Kidney (tissue), 14 donors: ENCODE results near the gene CTDSP2. TPM values are rescaled to one million over a fixed set of nuclear protein-coding genes. Genes with fewer than 3 reads are reported as not detected.
A peak's percentile ranks its signal among the peaks of the same experiment; 100 is the strongest.

Source experiments
- DNase-seq, 5 donors: peaks; one replicate each; pipeline ENCODE4 v3.0.0-alpha.2; 2013 to 2020
- FAIRE-seq: peaks from 2 replicates; lab custom pipeline; 2012; peaks lifted over from hg19 to GRCh38; lab: Jason Lieb, UNC
- H3K27ac ChIP-seq, 2 donors: one replicate each; pipeline ENCODE4 v1.7.0; 2013; ENCODE audit warnings: low read depth in 2 of 2, low read length in 2 of 2, inconsistent platforms in 1 of 2
- H3K27me3 ChIP-seq: one replicate; pipeline ENCODE4 v1.7.1; 2013; ENCODE audit warnings: low read length, inconsistent platforms; ENCODE audit not compliant: control insufficient read depth, insufficient read depth
- H3K36me3 ChIP-seq, 3 donors: one replicate each; pipeline versions ENCODE4 v1.7.0 to v1.7.1; 2013; ENCODE audit warnings: low read length in 3 of 3, control low read depth in 1 of 3, inconsistent platforms in 1 of 3; ENCODE audit not compliant: insufficient read depth in 3 of 3, control insufficient read depth in 2 of 3
- H3K4me1 ChIP-seq, 3 donors: one replicate each; pipeline versions ENCODE4 v1.7.0 to v1.7.1; 2013; ENCODE audit warnings: low read length in 3 of 3, inconsistent platforms in 1 of 3, low read depth in 1 of 3; ENCODE audit not compliant: control insufficient read depth in 2 of 3, insufficient read depth in 2 of 3
- H3K4me3 ChIP-seq, 3 donors: one replicate each; pipeline versions ENCODE4 v1.7.0 to v1.8.1; 2013; ENCODE audit warnings: low read length in 3 of 3, control low read depth in 1 of 3, inconsistent platforms in 1 of 3
- H3K9ac ChIP-seq, 3 donors: one replicate each; pipeline versions ENCODE4 v1.7.0 to v1.7.1; 2013; ENCODE audit warnings: low read length in 3 of 3, control low read depth in 1 of 3, inconsistent platforms in 1 of 3
- H3K9me3 ChIP-seq, 3 donors: one replicate each; pipeline versions ENCODE4 v1.7.0 to v1.7.1; 2013; ENCODE audit warnings: low read length in 3 of 3, control low read depth in 1 of 3, inconsistent platforms in 1 of 3; ENCODE audit not compliant: control insufficient read depth in 2 of 3, insufficient read depth in 1 of 3
- CTCF ChIP-seq: IDR thresholded peaks from 3 replicates; pipeline ENCODE4 v1.5.1; 2012; ENCODE audit warnings: mild to moderate bottlenecking, moderate library complexity, borderline replicate concordance; ENCODE audit not compliant: insufficient read depth; ENCODE audit errors: extremely low read depth
- intact Hi-C: fragments of 100-400 bp; cut with DNase I; formaldehyde crosslinking; loops from one replicate; pipeline ENCODE4 v1.11.1; 2022
- polyA plus RNA-seq: library from polyadenylated mRNA; stranded (reverse); fragments of 350-450 nt; fragmentation: Illumina TruSeq; extraction: RNeasy Lipid Tissue Mini Kit (QIAGEN cat#74804); gene quantifications from one replicate; pipeline ENCODE4 v1.2.3, GENCODE V29; 2014; ENCODE audit warnings: low read depth, low replicate concordance; ENCODE audit not compliant: insufficient read depth
- total RNA-seq: library from RNA; stranded (reverse); fragmentation: NEBNext Ultra II Directional; extraction: Animal tissue kit (Norgen Biotek cat#: 25700); gene quantifications from one replicate; pipeline ENCODE4 v1.2.1, GENCODE V29; 2021
- donor health status: control.
- donor health status: control.
- donor health status: control.
- donor health status: control.
- donor health status: control.
- donor health status: DM: yes; HTN: yes; CAD: no.
- donor health status: Normal renal cell carcinoma (clear cell type).

The CTDSP2 gene
- total and polyA plus RNA-seq, 2 donors from 2014 or later: 46.0 to 198 TPM

GRCh38 chr12:57892232-57892972 lies 45.9 kb upstream of the CTDSP2 start:
- no peaks in the 10 kb centered on the region for H3K27me3 ChIP-seq
- no peak for FAIRE-seq
- no peak for DNase-seq
- peak overlapping the region; percentile 47 to 86 for H3K27ac ChIP-seq
- H3K9ac ChIP-seq: no peak overlapping the region
- H3K4me1 ChIP-seq: peaks cover 5 to 51% (median 41%) of the 10 kb centered on the region in 3 donors
- no peak overlapping the region for H3K4me3 ChIP-seq
- intact Hi-C loops: no loop called here
- TF ChIP-seq CTCF: no peak
- no peaks in the 10 kb centered on the region for H3K9me3 ChIP-seq
- no peaks in the 10 kb centered on the region for H3K36me3 ChIP-seq

DNA sequence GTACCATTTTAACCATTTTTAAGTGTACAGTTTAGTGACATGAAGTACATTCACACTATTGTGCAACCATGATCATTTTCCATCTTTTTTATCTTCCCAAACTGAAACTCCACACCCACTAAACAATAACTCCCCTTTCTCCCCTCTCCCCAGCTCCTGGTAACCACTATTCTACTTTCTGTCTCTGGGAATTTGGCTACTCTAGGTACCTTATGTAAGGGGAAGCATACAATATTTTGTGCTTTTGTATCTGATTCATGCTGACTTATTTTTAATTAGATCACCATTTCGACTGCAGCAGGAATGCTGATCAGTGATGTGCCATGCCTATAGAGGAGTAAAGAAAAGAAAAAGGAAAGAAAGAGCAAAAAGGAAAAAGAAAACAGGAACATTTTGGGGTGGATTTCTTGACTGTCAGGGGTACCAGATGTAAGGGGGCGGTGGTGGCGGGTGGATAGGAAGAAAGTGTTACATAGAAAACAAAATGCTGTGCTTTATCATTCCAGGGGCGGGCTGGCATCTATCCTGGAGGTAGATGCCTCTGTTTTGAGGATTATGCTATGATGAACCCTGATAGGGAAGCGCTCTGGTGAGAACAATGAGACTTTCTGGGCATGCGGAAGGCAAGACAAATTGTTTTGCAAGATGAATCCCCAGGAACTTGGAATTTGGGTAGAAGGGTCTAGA lies 45.2 kb upstream of the CTDSP2 start:
- Histone ChIP-seq H3K36me3 (no peaks in the 10 kb centered on the region), H3K9ac (no peak overlapping the region), H3K4me3 (no peak overlapping the region), H3K9me3 (no peaks in the 10 kb centered on the region), H3K27me3 (no peaks in the 10 kb centered on the region), H3K27ac (peak overlapping the region; percentile 47 to 86), H3K4me1 (peaks cover 3 to 46% (median 38%) of the 10 kb centered on the region in 3 donors)
- FAIRE-seq (no peak), DNase-seq (no peak)
- intact Hi-C loops: no loop called here
- no peak for TF ChIP-seq CTCF

GRCh38 chr12:57890191-57891115 lies 43.9 kb upstream of the CTDSP2 start:
- Histone ChIP-seq H3K4me1 (peaks cover 3 to 38% (median 30%) of the 10 kb centered on the region in 3 donors), H3K36me3 (no peaks in the 10 kb centered on the region), H3K27me3 (no peaks in the 10 kb centered on the region), H3K9ac (peak overlapping the region in 1 of 3 donors; percentile 36), H3K27ac (peak overlapping the region; percentile 75 to 81), H3K4me3 (no peak overlapping the region), H3K9me3 (no peaks in the 10 kb centered on the region)
- FAIRE-seq: no peak
- TF ChIP-seq CTCF: no peak
- intact Hi-C loops: no loop called here
- no peak for DNase-seq
